Right lobe of liver (tissue), 4 donors: ENCODE results near the gene PLD6.

Experiments used
- CTCF ChIP-seq, 4 donors: fragments of 200-600 bp in 3 of 4; fragments of 450-650 bp in 1 of 4; IDR thresholded peaks; one replicate each; pipeline versions ENCODE4 v1.5.1 to v1.8.0; 2016 to 2022; ENCODE audit warnings: antibody characterized with exemption in 4 of 4, mild to moderate bottlenecking in 2 of 4
- POLR2A ChIP-seq: fragments of 450-650 bp; IDR thresholded peaks from one replicate; pipeline ENCODE4 v1.6.1; 2017; ENCODE audit warnings: antibody characterized with exemption, mild to moderate bottlenecking
- donor health status: DM: no; HTN: no; CAD: no.
- donor health status: DM: no; HTN: no; CAD: no.
- donor health status: DM: no; HTN: yes; CAD: no.

GRCh38 chr17:17235212-17236174, 29.4 kb upstream of the PLD6 start:
- TF ChIP-seq CTCF (IDR thresholded peaks at IDR 0.05): no peak
- TF ChIP-seq POLR2A: no peak
